Lower leg skin (tissue), 4 donors: ENCODE data around the gene C13orf46. TPM values are rescaled to one million over a fixed set of nuclear protein-coding genes. Genes with fewer than 3 reads are reported as not detected.
"Not testable (repeated sequence)": the region's sequence is repeated elsewhere in the genome, so short reads cannot be mapped to it uniquely, and the experiment has no call there.

ENCODE experiments used
- DNase-seq, 2 donors: peaks; one replicate each; pipeline ENCODE4 v3.0.0-alpha.2; 2019; ENCODE audit warnings: low spot score in 2 of 2
- H3K4me3 ChIP-seq: fragments of 200-600 bp; sonication (generic); 2 replicates; pipeline ENCODE4 v1.5.1; 2017; ENCODE audit warnings: mild to moderate bottlenecking, low read depth; ENCODE audit not compliant: poor library complexity, severe bottlenecking
- CTCF ChIP-seq, 3 donors: fragments of 450-650 bp; IDR thresholded peaks; one replicate each; pipeline ENCODE4 v1.5.1; 2016; ENCODE audit warnings: antibody characterized with exemption in 3 of 3, mild to moderate bottlenecking in 3 of 3, moderate library complexity in 2 of 3
- POLR2A ChIP-seq, 2 donors: fragments of 450-650 bp; IDR thresholded peaks; one replicate each; pipeline ENCODE4 v1.6.1; 2016 to 2017; ENCODE audit warnings: antibody characterized with exemption in 2 of 2, mild to moderate bottlenecking in 1 of 2, moderate library complexity in 1 of 2
- WGBS, 2 donors: methylation state at CpG; one replicate each; pipeline ENCODE4 v1.1.5; 2018; 5-methylcytosine and 5-hydroxymethylcytosine counted together
- intact Hi-C: fragments of 100-400 bp; cut with DNase I; formaldehyde crosslinking; loops from one replicate; pipeline ENCODE4 v1.15.0; 2023; ENCODE audit warnings: low total_unique reads
- total RNA-seq, 4 donors: library from RNA; depleted of rRNA; stranded (reverse); fragments of >200 nt; gene quantifications; one replicate each; pipeline ENCODE4 v1.1.0, GENCODE V29; 2016

C13orf46 gene
- 1 to 10 TPM in 1 of 4 donors, under 1 TPM in 2, not detected in 1; 0.13 to 1.4 (median 0.13) TPM for total RNA-seq

- 86 to 91% methylated on average over 44 of the region's 44 CpGs for WGBS, 2 donors
- no peak within 1 kb of the TSS for H3K4me3 ChIP-seq
- TF ChIP-seq CTCF (IDR thresholded peaks at IDR 0.05) (no peak), POLR2A (IDR thresholded peaks at IDR 0.05) (no peak)
- intact Hi-C loops = no loop called here
- peak in 1 of 2 donors; percentile 84 for DNase-seq
Measured at GRCh38 chr13:113973218-113974164, at the start of gene C13orf46. C13orf46 (minus strand) TSS chr13:113974076; CDS start chr13:113973997, 79 bp downstream.

- intact Hi-C loops = no loop called here
- WGBS, 2 donors = 89 to 92% methylated on average over 12 of the region's 12 CpGs
- no peak for TF ChIP-seq POLR2A (IDR thresholded peaks at IDR 0.05)
- no peak for TF ChIP-seq CTCF (IDR thresholded peaks at IDR 0.05)
- DNase-seq = no peak
- no peak overlapping the region for H3K4me3 ChIP-seq
Measured at GRCh38 chr13:114022876-114023275, 49.0 kb upstream of the C13orf46 start.

GRCh38 chr13:114022309-114022669 lies 48.4 kb upstream of the C13orf46 start:
- no peak for DNase-seq
- TF ChIP-seq POLR2A (IDR thresholded peaks at IDR 0.05) (no peak), CTCF (IDR thresholded peaks at IDR 0.05) (no peak)
- intact Hi-C loops = no loop called here
- 88 to 89% methylated on average over 6 to 8 of the region's 9 CpGs for WGBS, 2 donors
- no peak overlapping the region for H3K4me3 ChIP-seq

GRCh38 chr13:114021464-114022308 lies 47.8 kb upstream of the C13orf46 start:
- no peak for TF ChIP-seq POLR2A (IDR thresholded peaks at IDR 0.05)
- H3K4me3 ChIP-seq = no peak overlapping the region
- no peak for DNase-seq
- 80 to 85% methylated on average over 24 to 25 of the region's 25 CpGs for WGBS, 2 donors
- intact Hi-C loops = no loop called here

GRCh38 chr13:114020750-114021463 lies 47.0 kb upstream of the C13orf46 start:
- DNase-seq = no peak
- 85 to 94% methylated on average over 32 of the region's 32 CpGs for WGBS, 2 donors
- TF ChIP-seq CTCF (IDR thresholded peaks at IDR 0.05) (no peak), POLR2A (IDR thresholded peaks at IDR 0.05) (no peak)
- no peak overlapping the region for H3K4me3 ChIP-seq
- intact Hi-C loops = no loop called here

DNA sequence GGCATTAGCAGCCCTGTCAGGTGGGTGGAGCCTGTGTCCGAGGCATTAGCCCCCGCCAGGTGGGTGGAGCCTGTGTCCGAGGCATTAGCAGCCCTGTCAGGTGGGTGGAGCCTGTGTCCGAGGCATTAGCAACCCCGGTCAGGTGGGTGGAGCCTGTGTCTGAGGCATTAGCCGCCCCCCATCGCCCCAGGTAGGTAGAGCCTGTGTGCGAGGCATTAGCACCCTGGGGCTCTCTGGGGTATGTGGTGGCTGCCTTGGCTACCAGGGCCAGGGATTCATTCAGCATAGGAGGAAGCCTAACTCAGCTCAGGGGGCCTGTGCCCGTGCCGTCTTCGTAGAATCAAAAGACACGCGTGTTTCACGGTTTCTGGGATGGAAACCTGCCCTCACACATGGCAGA lies 46.3 kb upstream of the C13orf46 start:
- intact Hi-C loops, H3K4me3 ChIP-seq, DNase-seq: not testable (repeated sequence)
- WGBS, 2 donors = 90 to 92% methylated on average over 11 to 12 of the region's 14 CpGs
